Measurements from ENCODE around the gene RELCH. TPM values are rescaled to one million over a fixed set of nuclear protein-coding genes. Genes with fewer than 3 reads are reported as not detected.
A peak's percentile ranks its signal among the peaks of the same experiment; 100 is the strongest.

The RELCH gene
- total and polyA plus RNA-seq, 2 of the 13 experiments (the other 11 are each of a cell fraction or from before 2014, with no cell fraction given), result 5.6 to 31.7 TPM

DNA sequence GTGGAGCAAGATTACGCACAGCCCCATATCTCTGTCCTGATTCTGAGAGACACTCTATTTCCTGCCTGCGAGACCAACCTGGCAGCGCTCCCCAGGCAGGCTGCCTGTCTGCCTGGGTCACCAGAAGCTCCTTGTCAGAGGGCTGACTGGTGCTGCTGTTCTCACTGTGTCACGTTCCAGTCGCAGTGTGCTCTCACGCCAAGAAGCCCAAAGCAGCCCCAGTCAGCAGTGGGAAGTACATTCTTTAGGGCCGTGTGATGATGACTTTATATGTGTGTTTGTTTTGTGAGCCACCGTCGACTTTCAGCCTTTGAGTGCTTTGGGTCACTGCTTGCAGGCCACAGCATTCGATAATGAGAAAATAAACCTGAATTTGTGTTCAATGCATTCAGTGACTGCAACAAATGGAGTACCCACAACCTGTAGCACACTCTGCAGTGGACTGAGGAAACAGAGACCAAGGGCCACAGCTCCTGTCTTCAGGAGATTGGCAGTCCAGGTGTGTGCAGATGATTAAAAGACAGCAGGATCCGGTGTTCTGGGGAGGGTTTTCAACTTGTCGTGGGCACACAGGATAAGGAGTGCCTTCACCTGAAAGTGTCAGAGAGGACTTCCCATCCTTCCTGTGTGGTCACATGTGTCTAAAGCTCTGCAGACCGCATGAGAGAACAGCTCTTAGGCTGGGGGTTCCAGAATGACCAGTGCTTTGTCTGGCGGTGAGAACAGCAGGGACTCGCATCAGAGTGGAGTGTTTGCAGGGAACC lies 142.8 kb downstream of the RELCH start:
- Histone ChIP-seq H4K20me1 (ENCODE audit: insufficient read depth, low read length) (no peaks in the 10 kb centered on the region), H3K4me2 (ENCODE audit: low read depth, low read length) (peak overlapping the region; percentile 36), H3K9me3 (ENCODE audit: low read length) (no peaks in the 10 kb centered on the region), H3K36me3 (replicated peaks in 1 of 2; ENCODE audit: control insufficient read depth in 1 of 2, insufficient read depth in 2 of 2, low read length in 2 of 2) (no peaks in the 10 kb centered on the region), H3K4me3 (replicated peaks in 1 of 3; ENCODE audit: insufficient read depth in 1 of 3, low read depth in 2 of 3, low read length in 3 of 3) (peak overlapping the region in 1 of 3 experiments; percentile 14; a peak in 1 of 6 replicates), H3K4me1 (ENCODE audit: insufficient read depth, low read length) (peaks cover 43% of the 10 kb centered on the region), H3K27me3 (ENCODE audit: control insufficient read depth in 1 of 2, insufficient read depth in 2 of 2, low read length in 2 of 2) (peaks cover 0 to 4% of the 10 kb centered on the region in 2 experiments; a peak in 1 of 5 replicates), H3K27ac (ENCODE audit: extremely low read length, insufficient read depth, low read length) (no peak overlapping the region), H3K9ac (ENCODE audit: insufficient read depth, low read depth, low read length) (no peak overlapping the region), H2AFZ (ENCODE audit: low read length) (no peak overlapping the region), H3K79me2 (ENCODE audit: insufficient read depth, low read length) (peaks cover 19% of the 10 kb centered on the region)
- ChIA-PET POLR2A (no interaction called here), CTCF (ENCODE audit: low intra/inter-chr PET ratio, low total read pairs) (no interaction called here)
- WGBS (ENCODE audit: low lambda C conversion rate), result 66% methylated on average over 11 of the region's 15 CpGs
- TF ChIP-seq KLF6 (CRISPR knock-in tag; IDR thresholded peaks at IDR 0.05) (no peak), ZSCAN21 (CRISPR knock-in tag; IDR thresholded peaks at IDR 0.05; ENCODE audit: borderline replicate concordance) (no peak), ZFAT (CRISPR knock-in tag; conservative IDR thresholded peaks at IDR 0.05) (no peak), PCBP1 (IDR thresholded peaks at IDR 0.05; ENCODE audit: borderline replicate concordance, low read depth, low read length) (no peak), KLF11 (CRISPR knock-in tag; IDR thresholded peaks at IDR 0.05) (no peak)
- TF ChIP-seq, protein P1, sequence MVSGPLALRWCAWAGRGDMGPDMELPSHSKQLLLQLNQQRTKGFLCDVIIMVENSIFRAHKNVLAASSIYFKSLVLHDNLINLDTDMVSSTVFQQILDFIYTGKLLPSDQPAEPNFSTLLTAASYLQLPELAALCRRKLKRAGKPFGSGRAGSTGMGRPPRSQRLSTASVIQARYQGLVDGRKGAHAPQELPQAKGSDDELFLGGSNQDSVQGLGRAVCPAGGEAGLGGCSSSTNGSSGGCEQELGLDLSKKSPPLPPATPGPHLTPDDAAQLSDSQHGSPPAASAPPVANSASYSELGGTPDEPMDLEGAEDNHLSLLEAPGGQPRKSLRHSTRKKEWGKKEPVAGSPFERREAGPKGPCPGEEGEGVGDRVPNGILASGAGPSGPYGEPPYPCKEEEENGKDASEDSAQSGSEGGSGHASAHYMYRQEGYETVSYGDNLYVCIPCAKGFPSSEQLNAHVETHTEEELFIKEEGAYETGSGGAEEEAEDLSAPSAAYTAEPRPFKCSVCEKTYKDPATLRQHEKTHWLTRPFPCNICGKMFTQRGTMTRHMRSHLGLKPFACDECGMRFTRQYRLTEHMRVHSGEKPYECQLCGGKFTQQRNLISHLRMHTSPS (CRISPR knock-in tag; IDR thresholded peaks at IDR 0.05; ENCODE audit: low read depth), result no peak
- TF ChIP-seq, protein P2, sequence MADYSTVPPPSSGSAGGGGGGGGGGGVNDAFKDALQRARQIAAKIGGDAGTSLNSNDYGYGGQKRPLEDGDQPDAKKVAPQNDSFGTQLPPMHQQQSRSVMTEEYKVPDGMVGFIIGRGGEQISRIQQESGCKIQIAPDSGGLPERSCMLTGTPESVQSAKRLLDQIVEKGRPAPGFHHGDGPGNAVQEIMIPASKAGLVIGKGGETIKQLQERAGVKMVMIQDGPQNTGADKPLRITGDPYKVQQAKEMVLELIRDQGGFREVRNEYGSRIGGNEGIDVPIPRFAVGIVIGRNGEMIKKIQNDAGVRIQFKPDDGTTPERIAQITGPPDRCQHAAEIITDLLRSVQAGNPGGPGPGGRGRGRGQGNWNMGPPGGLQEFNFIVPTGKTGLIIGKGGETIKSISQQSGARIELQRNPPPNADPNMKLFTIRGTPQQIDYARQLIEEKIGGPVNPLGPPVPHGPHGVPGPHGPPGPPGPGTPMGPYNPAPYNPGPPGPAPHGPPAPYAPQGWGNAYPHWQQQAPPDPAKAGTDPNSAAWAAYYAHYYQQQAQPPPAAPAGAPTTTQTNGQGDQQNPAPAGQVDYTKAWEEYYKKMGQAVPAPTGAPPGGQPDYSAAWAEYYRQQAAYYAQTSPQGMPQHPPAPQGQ (CRISPR knock-in tag; IDR thresholded peaks at IDR 0.05; ENCODE audit: borderline replicate concordance), result no peak
- DNase-seq (ENCODE audit: low spot score), result peak; percentile 52
- intact Hi-C loops (cut with micrococcal nuclease; ENCODE audit: unreplicated experiment), result no loop called here
- FAIRE-seq, result peak; percentile 28
- BruUV-seq (replicated peaks), result no TSS peak
- in situ Hi-C loops (cut with HindIII; ENCODE audit: extremely low pct_ligation_motif_present, low pct_unique_long_range_greater_than_20kb), result loop anchor here (10.0 kb wide), 1 partner anchor 65 kb away; no protein-coding TSS in a partner anchor
- ATAC-seq, result peak; percentile 9; the same call in 2 of the 3 replicates
